Liver (tissue), 9 donors: ENCODE results near the gene FNDC10. TPM values are rescaled to one million over a fixed set of nuclear protein-coding genes. Genes with fewer than 3 reads are reported as not detected.

Source experiments
- DNase-seq: peaks from one replicate; pipeline ENCODE4 v3.0.0-alpha.2; 2017; ENCODE audit warnings: low spot score
- H3K27ac ChIP-seq, 2 donors: one replicate each; pipeline ENCODE4 v1.7.0; 2013; ENCODE audit warnings: inconsistent platforms in 2 of 2, low read length in 2 of 2, control low read depth in 1 of 2, low read depth in 1 of 2, mild to moderate bottlenecking in 1 of 2
- H3K27me3 ChIP-seq, 4 donors: one replicate each; pipeline versions ENCODE4 v1.6.1 to v1.7.0; 2013; ENCODE audit warnings: low read length in 3 of 4, inconsistent platforms in 1 of 4, mild to moderate bottlenecking in 1 of 4, moderate library complexity in 1 of 4; ENCODE audit not compliant: control insufficient read depth in 4 of 4, insufficient read depth in 4 of 4
- H3K36me3 ChIP-seq, 4 donors: one replicate each; pipeline versions ENCODE4 v1.6.1 to v1.7.0; 2013; ENCODE audit warnings: low read length in 3 of 4, mild to moderate bottlenecking in 3 of 4, low read depth in 1 of 4, moderate library complexity in 1 of 4; ENCODE audit not compliant: control insufficient read depth in 4 of 4, insufficient read depth in 3 of 4
- H3K4me1 ChIP-seq, 4 donors: one replicate each; pipeline versions ENCODE4 v1.6.1 to v1.7.0; 2013; ENCODE audit warnings: low read length in 3 of 4, mild to moderate bottlenecking in 3 of 4, moderate library complexity in 1 of 4; ENCODE audit not compliant: control insufficient read depth in 4 of 4, insufficient read depth in 4 of 4
- H3K4me3 ChIP-seq, 3 donors: one replicate each; pipeline versions ENCODE4 v1.6.1 to v1.7.0; 2013; ENCODE audit warnings: low read length in 3 of 3, control low read depth in 1 of 3, low read depth in 1 of 3, mild to moderate bottlenecking in 1 of 3
- H3K9ac ChIP-seq, 2 donors: one replicate each; pipeline ENCODE4 v1.7.0; 2013; ENCODE audit warnings: low read length in 2 of 2, mild to moderate bottlenecking in 2 of 2, moderate library complexity in 2 of 2, control low read depth in 1 of 2, low read depth in 1 of 2
- H3K9me3 ChIP-seq, 4 donors: one replicate each; pipeline versions ENCODE4 v1.6.1 to v1.7.0; 2013; ENCODE audit warnings: low read length in 3 of 4; ENCODE audit not compliant: control insufficient read depth in 4 of 4
- GABPA ChIP-seq, 2 donors: IDR thresholded peaks in 1 of 2; conservative IDR thresholded peaks in 1 of 2; 2 replicates each; pipeline ENCODE4 v1.6.1; 2016; ENCODE audit warnings: antibody characterized with exemption in 2 of 2, mild to moderate bottlenecking in 1 of 2, moderate library complexity in 1 of 2
- HNF4A ChIP-seq, 2 donors: conservative IDR thresholded peaks; 2 replicates each; pipeline ENCODE4 v1.6.1; 2016; ENCODE audit warnings: antibody characterized with exemption in 2 of 2, mild to moderate bottlenecking in 2 of 2
- JUND ChIP-seq, 2 donors: IDR thresholded peaks; 2 replicates each; pipeline ENCODE4 v1.6.1; 2016; ENCODE audit warnings: antibody characterized with exemption in 2 of 2
- RAD21 ChIP-seq, 2 donors: IDR thresholded peaks; 2 replicates each; pipeline ENCODE4 v1.6.1; 2016; ENCODE audit warnings: antibody characterized with exemption in 2 of 2, mild to moderate bottlenecking in 2 of 2
- SP1 ChIP-seq: IDR thresholded peaks from 2 replicates; pipeline ENCODE4 v1.6.1; 2018; ENCODE audit warnings: antibody characterized with exemption, mild to moderate bottlenecking
- TAF1 ChIP-seq: conservative IDR thresholded peaks from 2 replicates; pipeline ENCODE4 v1.6.1; 2016; ENCODE audit warnings: antibody characterized with exemption, mild to moderate bottlenecking
- WGBS: extraction: QIAGEN DNeasy Blood & Tissue Kit; methylation state at CpG from one replicate; pipeline ENCODE4 v1.1.7; 2013; 5-methylcytosine and 5-hydroxymethylcytosine counted together
- polyA plus RNA-seq, 2 donors: library from polyadenylated mRNA; stranded (reverse) in 1 of 2; unstranded in 1 of 2; fragments of 200-250 nt in 1 of 2; fragments of >200 nt in 1 of 2; fragmentation: Nextera tagmentation in 1 of 2; extraction: Ambion mirVana in 1 of 2; gene quantifications; one replicate each; pipeline versions ENCODE4 v1.2.1 to v1.2.3, GENCODE V29; 2013 to 2015
- total RNA-seq, 2 donors: library from RNA; depleted of rRNA; stranded (reverse); fragments of >200 nt; gene quantifications; one replicate each; pipeline ENCODE4 v1.2.3, GENCODE V29; 2014
- TF ChIP-seq, protein P1 (sequence below): IDR thresholded peaks from 2 replicates; pipeline ENCODE4 v1.6.1; 2016; ENCODE audit warnings: antibody characterized with exemption
- TF ChIP-seq, protein P2 (sequence below): IDR thresholded peaks from 2 replicates; pipeline ENCODE4 v1.6.1; 2016; ENCODE audit warnings: antibody characterized with exemption
- TF ChIP-seq, protein P3 (sequence below): IDR thresholded peaks from 2 replicates; pipeline ENCODE4 v1.6.1; 2016; ENCODE audit warnings: antibody characterized with exemption, mild to moderate bottlenecking
- TF ChIP-seq, protein P4 (sequence below): IDR thresholded peaks from 2 replicates; pipeline ENCODE4 v1.6.1; 2016; ENCODE audit warnings: antibody characterized with exemption
- donor health status: healthy.
- donor health status: healthy.
- donor health status: healthy.
- donor health status: healthy.
- donor health status: healthy.

FNDC10 gene
- total and polyA plus RNA-seq, 4 donors = 0.08 to 0.58 (median 0.25) TPM

DNA sequence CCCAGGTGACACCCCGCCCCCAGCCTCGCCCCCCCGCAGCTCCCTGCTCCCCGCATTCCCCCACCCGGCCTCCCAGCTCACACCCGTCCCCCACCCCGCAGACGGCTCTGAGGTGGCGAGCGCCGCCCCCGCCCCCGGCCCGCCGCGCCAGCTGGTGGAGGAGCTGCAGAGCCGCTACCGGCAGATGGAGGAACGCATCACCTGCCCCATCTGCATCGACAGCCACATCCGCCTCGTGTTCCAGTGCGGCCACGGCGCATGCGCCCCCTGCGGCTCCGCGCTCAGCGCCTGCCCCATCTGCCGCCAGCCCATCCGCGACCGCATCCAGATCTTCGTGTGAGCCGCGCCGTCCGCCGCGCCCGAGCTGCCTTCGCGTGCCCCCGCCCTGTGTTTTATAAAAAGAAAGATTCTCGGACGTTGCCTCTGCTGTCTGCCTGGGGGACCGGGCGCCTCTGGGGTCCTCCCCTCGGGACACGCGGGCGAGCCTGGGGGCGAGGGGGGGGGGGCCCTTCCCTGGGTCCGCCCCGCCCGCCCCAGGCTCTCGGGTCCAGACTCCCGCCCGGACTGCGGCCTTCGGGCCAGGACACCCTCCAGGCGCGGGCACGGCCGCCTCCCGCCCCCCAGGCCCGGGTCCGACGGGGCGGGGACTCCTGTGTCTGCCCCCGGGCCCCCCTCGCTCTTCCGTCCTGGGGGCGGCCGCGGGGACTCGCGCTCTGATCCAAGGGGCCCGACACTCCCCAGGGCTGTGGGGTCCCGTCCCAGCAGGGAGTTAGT is 30.4 kb upstream of the FNDC10 start:
- Histone ChIP-seq H3K9ac (no peak overlapping the region), H3K9me3 (no peaks in the 10 kb centered on the region), H3K27me3 (no peaks in the 10 kb centered on the region), H3K27ac (peak overlapping the region; percentile 56 to 71), H3K4me3 (peak overlapping the region in 1 of 3 donors; percentile 25), H3K4me1 (peaks cover 0 to 5% (median 0%) of the 10 kb centered on the region in 4 donors), H3K36me3 (peaks cover 0 to 17% (median 7%) of the 10 kb centered on the region in 4 donors)
- WGBS = 56% methylated on average over 80 of the region's 81 CpGs
- TF ChIP-seq RAD21 (IDR thresholded peaks at IDR 0.05) (no peak), GABPA (IDR thresholded peaks at IDR 0.05 in 1 of 2, conservative IDR thresholded peaks at IDR 0.05 in 1 of 2) (no peak), HNF4A (conservative IDR thresholded peaks at IDR 0.05) (no peak), TAF1 (no peak)
- TF ChIP-seq, protein P1, sequence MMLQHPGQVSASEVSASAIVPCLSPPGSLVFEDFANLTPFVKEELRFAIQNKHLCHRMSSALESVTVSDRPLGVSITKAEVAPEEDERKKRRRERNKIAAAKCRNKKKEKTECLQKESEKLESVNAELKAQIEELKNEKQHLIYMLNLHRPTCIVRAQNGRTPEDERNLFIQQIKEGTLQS = no peak
- TF ChIP-seq, protein P2, sequence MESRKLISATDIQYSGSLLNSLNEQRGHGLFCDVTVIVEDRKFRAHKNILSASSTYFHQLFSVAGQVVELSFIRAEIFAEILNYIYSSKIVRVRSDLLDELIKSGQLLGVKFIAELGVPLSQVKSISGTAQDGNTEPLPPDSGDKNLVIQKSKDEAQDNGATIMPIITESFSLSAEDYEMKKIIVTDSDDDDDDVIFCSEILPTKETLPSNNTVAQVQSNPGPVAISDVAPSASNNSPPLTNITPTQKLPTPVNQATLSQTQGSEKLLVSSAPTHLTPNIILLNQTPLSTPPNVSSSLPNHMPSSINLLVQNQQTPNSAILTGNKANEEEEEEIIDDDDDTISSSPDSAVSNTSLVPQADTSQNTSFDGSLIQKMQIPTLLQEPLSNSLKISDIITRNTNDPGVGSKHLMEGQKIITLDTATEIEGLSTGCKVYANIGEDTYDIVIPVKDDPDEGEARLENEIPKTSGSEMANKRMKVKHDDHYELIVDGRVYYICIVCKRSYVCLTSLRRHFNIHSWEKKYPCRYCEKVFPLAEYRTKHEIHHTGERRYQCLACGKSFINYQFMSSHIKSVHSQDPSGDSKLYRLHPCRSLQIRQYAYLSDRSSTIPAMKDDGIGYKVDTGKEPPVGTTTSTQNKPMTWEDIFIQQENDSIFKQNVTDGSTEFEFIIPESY = no peak
- TF ChIP-seq, protein P3, sequence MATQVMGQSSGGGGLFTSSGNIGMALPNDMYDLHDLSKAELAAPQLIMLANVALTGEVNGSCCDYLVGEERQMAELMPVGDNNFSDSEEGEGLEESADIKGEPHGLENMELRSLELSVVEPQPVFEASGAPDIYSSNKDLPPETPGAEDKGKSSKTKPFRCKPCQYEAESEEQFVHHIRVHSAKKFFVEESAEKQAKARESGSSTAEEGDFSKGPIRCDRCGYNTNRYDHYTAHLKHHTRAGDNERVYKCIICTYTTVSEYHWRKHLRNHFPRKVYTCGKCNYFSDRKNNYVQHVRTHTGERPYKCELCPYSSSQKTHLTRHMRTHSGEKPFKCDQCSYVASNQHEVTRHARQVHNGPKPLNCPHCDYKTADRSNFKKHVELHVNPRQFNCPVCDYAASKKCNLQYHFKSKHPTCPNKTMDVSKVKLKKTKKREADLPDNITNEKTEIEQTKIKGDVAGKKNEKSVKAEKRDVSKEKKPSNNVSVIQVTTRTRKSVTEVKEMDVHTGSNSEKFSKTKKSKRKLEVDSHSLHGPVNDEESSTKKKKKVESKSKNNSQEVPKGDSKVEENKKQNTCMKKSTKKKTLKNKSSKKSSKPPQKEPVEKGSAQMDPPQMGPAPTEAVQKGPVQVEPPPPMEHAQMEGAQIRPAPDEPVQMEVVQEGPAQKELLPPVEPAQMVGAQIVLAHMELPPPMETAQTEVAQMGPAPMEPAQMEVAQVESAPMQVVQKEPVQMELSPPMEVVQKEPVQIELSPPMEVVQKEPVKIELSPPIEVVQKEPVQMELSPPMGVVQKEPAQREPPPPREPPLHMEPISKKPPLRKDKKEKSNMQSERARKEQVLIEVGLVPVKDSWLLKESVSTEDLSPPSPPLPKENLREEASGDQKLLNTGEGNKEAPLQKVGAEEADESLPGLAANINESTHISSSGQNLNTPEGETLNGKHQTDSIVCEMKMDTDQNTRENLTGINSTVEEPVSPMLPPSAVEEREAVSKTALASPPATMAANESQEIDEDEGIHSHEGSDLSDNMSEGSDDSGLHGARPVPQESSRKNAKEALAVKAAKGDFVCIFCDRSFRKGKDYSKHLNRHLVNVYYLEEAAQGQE = no peak
- TF ChIP-seq, protein P4, sequence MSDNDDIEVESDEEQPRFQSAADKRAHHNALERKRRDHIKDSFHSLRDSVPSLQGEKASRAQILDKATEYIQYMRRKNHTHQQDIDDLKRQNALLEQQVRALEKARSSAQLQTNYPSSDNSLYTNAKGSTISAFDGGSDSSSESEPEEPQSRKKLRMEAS = no peak
- peak; percentile 62 for DNase-seq

DNA sequence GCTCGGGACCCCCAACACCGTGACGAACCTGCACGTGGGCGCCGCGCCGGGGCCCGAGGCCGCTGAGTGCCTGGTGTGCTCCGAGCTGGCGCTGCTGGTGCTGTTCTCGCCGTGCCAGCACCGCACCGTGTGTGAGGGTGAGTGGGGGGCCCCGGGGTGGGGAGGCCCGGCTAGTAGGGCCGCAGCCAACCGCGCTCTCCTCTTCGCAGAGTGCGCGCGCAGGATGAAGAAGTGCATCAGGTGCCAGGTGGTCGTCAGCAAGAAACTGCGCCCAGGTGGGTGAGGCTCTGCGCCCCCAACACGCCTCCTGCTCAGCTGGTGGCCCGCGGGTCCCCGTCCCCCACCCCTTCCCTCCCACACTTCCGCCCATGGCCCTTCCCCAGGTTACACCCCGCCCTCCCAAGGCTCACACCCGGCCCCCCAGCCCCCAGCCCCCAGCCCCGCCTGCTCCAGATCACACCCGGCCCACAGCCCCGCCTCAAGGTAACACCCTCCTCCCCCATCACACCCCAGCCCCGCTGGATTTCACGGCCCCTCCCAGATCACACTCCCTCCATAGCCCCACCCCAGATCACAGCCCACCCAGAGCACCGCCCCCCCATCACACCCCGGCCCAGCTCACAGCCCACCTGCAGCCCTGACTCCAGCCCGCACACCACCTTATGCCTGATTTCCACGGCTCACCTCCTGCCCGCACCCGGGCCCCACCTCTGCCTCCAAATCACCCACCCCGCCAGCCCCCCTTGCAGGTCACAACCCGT is 29.7 kb upstream of the FNDC10 start:
- DNase-seq = no peak
- Histone ChIP-seq H3K4me3 (peak overlapping the region in 1 of 3 donors; percentile 20), H3K9ac (no peak overlapping the region), H3K36me3 (peaks cover 0 to 17% (median 6%) of the 10 kb centered on the region in 4 donors), H3K27me3 (no peaks in the 10 kb centered on the region), H3K4me1 (peaks cover 0 to 5% (median 0%) of the 10 kb centered on the region in 4 donors), H3K9me3 (no peaks in the 10 kb centered on the region), H3K27ac (peak overlapping the region in 1 of 2 donors; percentile 71)
- TF ChIP-seq JUND (IDR thresholded peaks at IDR 0.05) (no peak), SP1 (no peak)
- 81% methylated on average over 48 of the region's 48 CpGs for WGBS
